COR-L47 (cell line): ENCODE results near the gene DYNC1I1.

Experiments
- DNase-seq: peaks from one replicate; lab custom pipeline; 2025; lab: John Stamatoyannopoulos, UW

DYNC1I1 gene

GRCh38 chr7:95963446-95963990 lies 191.2 kb downstream of the DYNC1I1 start:
- no peak for DNase-seq

- no peak for DNase-seq
These were observed 199.4 kb downstream of the DYNC1I1 start for GRCh38 chr7:95971716-95972115.

DNA sequence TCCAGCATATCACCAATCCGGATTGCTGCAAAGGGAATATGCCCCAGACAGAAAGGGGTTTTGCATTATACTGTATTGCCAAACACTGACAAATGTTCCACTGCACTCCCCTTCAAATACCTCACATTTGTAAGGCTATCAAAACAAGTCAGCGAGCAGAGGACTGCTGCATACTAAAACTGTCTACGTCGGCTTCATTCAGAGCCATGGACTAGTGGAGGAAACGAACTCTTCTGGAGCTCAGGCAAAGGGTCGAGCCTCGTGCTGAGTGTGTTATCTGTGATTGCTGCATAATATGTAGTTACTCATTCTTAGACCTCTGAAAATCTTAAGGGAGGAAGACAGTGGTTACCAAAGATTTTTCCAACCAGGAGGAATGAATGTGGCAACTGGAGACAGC lies 200.2 kb downstream of the DYNC1I1 start:
- DNase-seq, result no peak

DNA sequence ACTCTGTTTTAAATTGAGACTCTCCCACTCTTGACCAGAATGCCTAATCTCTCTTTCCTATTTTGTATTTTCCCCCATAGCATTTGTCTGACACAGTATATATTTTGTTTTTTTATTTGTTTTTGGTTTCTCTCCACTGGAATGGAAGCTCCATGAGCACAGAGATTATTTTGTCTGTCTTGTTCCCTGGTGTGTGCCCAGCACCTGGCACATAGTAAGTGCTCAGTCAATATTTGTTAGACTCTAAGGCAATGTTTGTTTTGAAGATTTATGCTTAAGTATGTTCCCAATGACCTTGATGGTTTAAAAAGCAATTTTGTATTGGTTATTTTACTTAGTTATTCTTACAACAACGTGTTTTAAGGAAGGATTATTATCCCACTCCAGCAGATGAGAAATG lies 201.8 kb downstream of the DYNC1I1 start:
- DNase-seq, result no peak

- no peak for DNase-seq
These were observed 204.2 kb downstream of the DYNC1I1 start for GRCh38 chr7:95976369-95977060.

GRCh38 chr7:95977994-95978393 lies 205.6 kb downstream of the DYNC1I1 start:
- no peak for DNase-seq

DNA sequence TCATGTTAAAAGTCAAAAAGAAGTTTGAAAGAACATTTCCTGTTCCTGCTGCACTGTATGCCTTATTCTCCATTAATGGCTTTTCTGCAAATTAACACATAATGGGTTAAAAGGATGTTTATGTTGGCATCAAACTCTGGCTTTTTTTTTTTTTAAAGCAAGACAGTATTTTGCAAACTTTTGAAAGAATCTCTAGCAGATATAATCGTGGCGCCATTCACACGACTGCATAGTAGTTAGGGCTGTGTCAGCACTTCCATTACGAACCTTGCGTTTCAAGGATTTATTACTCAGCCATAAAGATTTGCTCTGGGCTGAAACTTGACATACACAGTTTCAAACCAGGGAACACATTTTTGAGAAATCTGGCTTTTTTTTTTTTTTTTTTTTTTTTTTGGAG lies 207.8 kb downstream of the DYNC1I1 start:
- DNase-seq, result no peak

DNA sequence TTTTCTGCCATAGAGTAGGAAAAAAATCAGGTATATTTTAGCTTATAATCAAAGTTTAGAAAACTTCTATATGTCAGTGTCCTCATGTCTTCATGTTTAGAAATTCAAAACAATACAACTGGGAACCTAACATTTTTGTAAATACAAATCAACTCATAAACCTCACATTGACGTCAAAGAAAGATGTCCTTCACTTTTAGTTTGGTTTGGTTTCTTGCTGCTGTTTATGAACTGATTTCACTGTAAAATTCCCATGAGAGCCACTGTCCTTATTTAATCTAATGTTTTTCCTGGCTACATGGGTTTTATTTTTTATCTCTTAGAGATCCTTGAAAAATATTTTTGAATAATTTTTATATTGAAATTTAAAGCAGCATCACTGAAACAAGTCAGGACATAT lies 208.4 kb downstream of the DYNC1I1 start:
- no peak for DNase-seq

DNA sequence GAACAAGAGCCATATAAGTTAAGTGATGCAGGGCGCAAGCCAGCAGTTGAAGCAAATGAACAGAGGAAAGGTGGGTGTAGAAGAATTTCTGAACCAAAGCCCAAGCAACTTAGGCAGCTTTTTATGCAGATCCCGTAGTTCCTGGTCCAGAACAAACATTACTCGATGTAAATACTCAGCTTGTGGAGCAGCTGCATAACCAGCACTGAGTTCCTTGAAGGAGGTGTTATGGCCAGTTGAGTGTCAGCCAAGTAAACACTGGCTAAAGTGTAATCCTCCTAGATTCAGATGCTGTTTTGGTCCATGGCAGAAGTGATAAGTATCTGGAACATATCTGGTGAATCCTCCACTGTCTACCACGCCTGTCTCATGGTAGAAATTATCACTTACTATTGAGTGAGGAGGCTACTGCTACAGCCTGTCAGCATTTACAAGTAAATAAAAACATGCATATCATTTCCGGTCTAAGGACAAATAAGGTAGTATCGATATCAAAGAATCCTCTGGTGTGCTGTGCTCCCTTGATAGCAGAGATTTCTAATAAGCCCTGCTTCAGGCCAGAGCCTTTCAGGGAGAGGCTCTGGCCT lies 213.9 kb downstream of the DYNC1I1 start:
- no peak for DNase-seq

- DNase-seq, result no peak
These were observed 216.9 kb downstream of the DYNC1I1 start for GRCh38 chr7:95989301-95989700.

DNA sequence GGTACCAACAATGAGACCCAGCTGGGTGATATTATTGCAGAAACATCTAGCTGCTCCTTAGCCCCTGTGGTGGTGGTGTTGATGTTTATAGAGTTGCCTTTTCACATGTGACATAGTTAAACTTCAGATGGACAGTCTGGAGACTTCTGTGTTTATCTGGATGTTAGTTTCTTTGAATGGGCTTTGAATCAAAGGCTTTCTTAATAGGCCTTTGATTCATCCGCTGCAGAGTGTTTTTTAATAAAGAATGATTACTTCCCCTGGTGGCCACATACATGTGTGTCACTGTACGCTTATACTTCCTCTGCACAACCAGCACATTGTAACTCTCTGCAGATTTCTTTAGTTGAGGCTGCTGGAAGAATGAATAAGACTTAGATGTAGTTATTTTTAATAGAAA lies 221.0 kb downstream of the DYNC1I1 start:
- DNase-seq, result peak; percentile 17

GRCh38 chr7:95996174-95996573 lies 223.8 kb downstream of the DYNC1I1 start:
- no peak for DNase-seq

- DNase-seq, result no peak
These were observed 224.5 kb downstream of the DYNC1I1 start for GRCh38 chr7:95996886-95997285.

GRCh38 chr7:95997632-95998031 lies 225.3 kb downstream of the DYNC1I1 start:
- DNase-seq, result no peak

DNA sequence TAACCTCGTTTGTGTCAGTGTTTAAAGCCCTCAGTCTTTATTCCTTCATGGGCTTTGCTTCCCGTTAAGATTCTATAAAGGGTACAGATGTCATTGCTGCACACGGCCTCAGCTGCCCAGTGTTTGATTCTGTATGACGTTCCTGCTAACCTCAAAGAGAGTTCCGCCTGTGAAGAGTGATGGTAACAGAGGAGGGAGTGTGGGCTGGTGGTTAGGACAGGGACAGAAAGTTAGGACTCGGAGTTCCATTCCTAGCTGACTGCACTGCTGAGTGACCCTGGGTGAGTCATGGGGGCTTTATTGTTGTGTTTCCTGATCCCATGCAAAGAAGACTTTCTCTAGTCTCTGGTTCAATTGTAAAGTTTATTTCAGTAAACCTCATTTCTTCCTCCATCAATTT lies 227.1 kb downstream of the DYNC1I1 start:
- DNase-seq, result no peak

DNA sequence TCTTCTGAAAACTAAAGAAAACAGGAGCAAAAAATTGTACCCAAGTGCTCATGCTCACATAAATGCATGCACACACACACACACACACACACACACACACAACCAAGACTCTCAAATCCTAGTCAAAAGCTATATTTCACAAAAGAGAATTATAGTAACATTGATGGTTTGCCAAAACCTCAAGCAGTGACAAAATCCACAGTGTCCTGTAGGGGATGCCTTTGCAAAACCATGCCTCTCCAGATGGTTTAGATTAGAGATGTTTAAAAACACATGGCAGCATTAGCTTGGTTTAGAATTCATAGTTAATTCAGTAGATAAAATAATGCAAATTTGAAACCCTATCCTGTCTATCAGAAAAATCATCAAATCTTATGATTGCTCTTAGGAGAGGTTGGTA lies 232.2 kb downstream of the DYNC1I1 start:
- DNase-seq, result no peak

GRCh38 chr7:96005271-96005670 lies 232.9 kb downstream of the DYNC1I1 start:
- DNase-seq, result no peak

DNA sequence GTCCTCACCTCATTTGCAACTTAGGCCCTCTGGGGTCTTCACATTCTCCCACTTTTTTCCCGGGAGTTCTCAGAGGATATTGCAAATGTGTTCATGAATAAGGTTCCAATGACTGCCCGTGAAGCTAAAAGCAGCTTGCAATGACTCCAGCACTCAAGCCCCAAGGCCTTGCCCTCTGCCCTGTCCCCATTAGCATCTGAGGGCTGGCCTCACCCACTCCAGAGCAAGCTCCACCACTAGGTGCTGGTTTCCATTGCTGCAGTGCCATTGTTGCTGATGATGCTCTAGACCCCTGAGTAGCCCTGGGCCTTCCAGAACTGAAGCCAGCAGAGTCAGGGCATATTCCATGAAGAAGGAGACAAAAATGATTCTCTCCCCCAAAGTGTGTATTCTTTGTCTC lies 236.8 kb downstream of the DYNC1I1 start:
- no peak for DNase-seq

- no peak for DNase-seq
These were observed 241.5 kb downstream of the DYNC1I1 start for GRCh38 chr7:96013836-96014235.

DNA sequence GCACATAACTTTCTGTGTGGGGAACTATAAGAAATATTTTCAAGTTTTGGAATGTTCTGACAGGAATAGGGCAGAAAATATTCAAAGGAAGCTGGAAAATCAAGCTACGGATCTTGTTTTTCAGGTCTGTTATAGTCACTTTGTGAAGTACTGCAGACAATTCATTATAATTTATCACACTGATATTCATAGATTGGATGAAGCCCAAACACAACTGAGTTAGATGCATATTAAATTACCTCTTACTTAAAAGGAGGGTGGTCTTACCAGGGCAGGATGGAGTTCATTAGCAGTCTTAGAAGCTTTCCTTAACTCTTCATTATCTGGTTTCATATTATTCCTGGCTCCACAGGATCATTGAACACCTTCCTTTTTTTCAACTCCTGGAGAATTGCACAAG lies 242.3 kb downstream of the DYNC1I1 start:
- DNase-seq, result no peak

DNA sequence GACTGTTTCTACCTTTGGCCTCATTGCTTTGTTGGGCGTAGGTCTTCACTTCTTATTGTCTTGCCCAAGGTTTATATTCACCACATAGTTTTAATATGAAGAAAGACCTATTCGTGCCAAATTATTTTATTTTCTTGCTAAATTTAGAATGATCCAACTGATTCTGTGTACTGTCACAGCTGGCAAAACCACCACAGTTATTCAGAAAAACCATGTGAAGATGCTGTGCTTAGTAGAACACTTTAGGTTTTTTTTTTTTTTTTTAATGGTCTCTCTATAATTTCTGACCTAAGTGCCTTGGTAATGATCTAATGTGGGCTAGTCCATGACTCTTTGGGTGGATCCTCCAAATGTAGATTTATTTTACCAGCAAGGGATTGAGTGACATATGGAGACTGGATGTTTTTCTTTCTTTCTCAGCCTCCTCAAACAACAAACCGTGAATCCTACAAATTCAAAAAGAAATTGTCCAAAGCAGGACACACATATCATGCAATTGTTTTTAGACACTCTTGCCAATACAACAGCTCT lies 243.8 kb downstream of the DYNC1I1 start:
- DNase-seq, result no peak

DNA sequence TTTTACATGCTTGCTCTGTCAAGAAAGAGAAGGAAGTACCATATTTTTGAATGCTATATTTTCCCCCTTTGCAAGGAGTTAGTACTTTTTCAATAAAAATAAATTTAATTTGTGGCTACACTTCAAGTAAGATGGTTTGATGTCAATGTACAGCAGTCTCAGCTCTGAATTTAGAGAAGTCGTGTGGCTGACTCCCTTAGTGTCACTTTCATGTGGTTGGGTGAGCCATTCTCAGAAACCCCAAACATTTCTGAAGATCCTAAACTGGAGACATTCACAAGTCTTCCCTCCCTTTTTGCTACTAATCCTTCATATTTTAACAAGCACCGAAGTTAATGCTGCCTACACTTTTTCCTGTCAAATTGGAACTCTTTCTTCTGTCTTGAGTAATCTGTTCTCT lies 244.4 kb downstream of the DYNC1I1 start:
- DNase-seq, result no peak

GRCh38 chr7:96017877-96018276 lies 245.5 kb downstream of the DYNC1I1 start:
- peak; percentile 79 for DNase-seq

DNA sequence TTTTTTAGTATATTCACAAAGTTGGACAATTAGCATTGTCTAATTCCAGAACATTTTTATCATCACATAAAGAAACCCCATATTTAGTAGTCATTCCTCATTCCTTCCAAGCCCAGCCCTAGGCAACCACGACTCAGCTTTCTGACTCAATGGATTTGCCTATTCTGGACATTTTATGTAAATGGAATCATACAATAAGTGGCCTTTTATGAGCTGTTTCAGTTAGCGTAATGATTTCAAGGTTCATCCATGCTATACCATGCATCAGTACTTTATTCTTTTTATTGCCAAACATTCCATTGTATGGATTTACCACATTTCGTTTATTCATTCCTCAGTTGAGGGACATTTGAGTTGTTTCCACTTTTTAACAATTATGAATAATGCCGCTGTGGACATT lies 249.2 kb downstream of the DYNC1I1 start:
- DNase-seq, result no peak
